ENCODE data around the gene FERMT3.
"Not testable (repeated sequence)": the region's sequence is repeated elsewhere in the genome, so short reads cannot be mapped to it uniquely, and the experiment has no call there.

Gene FERMT3

DNA sequence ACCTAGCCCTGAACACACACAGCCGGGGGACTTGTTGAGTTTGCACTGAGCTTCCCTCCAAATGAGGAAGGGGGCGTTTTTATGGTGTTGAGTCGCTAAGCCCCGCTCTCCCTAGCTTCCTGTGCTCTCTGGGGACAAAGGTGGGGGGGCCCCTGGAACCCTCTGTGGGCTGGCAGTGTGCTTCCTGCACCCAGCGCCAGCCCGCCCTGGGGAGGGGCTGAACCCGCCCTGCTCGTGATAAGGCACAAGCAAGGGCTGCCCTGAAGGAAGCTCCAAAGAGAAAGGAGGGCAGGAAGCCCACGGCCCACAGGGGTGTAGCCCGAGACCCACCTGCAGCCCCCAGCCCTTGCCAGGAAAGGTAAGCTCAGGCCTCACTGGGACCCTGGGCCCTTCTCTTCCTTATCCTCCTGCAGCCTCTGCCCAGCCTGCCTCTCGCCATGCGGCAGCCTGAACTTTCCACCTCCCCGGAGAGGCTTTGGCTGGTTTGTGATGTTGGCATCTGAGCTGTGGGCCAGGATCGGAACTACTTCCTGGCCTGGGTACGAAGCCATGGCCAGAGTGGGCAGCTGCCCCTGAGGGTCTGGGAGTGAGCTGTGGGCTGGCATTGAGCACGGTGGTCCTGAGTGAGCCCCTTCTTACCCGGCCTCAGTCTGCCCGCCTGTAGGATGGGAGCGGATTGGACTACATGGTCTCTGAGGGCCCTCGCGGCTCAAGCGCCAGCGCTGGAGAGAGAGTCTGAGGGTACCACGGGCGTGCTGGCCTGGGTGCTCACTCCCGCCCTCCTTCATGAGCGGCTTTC is at the start of gene FERMT3:
Gene FERMT3 (plus strand): TSS at position 265 of the 799 bp plus-strand sequence. CDS start 644 bp downstream, outside the sequence.
- peak; percentile 58 to 84 for DNase-seq (ENCODE audit: low read depth in 2 of 2)

- no peak for DNase-seq (ENCODE audit: low read depth in 2 of 2)
Observed at GRCh38 chr11:64157631-64158394, 48.7 kb upstream of the FERMT3 start.

DNA sequence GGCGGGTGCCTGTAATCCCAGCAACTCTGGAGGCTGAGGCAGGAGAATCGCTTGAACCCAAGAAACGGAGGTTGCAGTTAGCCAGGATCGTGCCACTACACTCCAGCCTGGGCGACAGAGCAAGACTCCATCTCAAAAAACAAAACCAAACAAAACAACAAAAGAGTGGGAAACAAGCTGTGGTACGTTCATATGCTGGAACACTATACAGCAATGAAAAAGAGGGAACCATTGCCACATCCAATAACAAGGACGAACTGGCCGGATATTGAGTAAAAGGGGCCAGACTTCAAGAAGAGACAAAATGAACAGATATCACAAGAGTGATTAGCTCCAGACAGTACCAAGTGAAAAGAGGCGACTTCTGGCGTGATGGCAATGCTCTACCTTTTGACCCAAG is 45.5 kb upstream of the FERMT3 start:
- DNase-seq (ENCODE audit: low read depth in 2 of 2) = no peak

DNA sequence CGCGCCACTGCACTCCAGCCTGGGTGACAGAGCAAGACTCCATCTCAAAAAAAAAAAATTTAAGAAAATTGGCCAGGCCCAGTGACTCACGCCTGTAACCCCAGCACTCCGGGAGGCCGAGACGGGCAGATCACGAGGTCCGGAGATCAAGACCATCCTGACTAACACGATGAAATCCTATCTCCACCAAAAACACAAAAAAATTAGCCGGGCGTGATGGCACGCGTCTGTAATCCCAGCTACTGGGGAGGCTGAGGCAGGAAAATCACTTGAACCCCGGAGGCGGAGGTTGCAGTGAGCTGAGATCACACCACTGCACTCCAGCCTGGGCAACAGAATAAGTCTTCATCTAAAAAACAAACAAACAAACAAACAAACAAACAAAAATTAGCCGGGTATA is 43.8 kb upstream of the FERMT3 start:
- not testable (repeated sequence) for DNase-seq (ENCODE audit: low read depth in 2 of 2)

DNA sequence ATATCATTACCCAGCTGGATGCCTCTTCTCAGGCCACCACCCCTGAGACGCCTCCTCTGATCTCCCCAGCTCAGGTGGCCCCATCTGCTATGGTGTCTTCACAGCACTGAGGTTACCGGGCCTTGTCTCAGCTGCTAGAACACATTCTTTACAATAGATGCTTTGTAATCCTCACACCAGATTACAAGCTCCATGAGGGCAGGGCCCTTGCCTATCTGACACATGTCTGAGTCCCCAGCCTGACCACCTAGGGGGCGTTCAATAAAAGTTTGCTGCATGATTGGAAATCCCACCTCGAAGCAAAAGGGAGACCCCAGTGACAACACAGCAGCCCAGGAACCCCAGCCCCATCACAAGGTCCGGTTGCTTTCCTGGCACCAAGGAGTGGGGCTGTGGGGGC is 42.6 kb upstream of the FERMT3 start:
- no peak for DNase-seq (ENCODE audit: low read depth in 2 of 2)

- DNase-seq (ENCODE audit: low read depth in 2 of 2) = no peak
Observed at GRCh38 chr11:64164392-64165312, 41.9 kb upstream of the FERMT3 start.

- DNase-seq (ENCODE audit: low read depth in 2 of 2) = no peak
Observed at GRCh38 chr11:64165481-64165841, 41.1 kb upstream of the FERMT3 start.

GRCh38 chr11:64165842-64166635 is 40.5 kb upstream of the FERMT3 start, which contains the start of gene MACROD1:
MACROD1 (minus strand) TSS chr11:64166113; CDS start chr11:64165994, 119 bp downstream.
- DNase-seq (ENCODE audit: low read depth in 2 of 2) = peak; percentile 80 to 84

GRCh38 chr11:64170419-64170818 is 36.1 kb upstream of the FERMT3 start:
- DNase-seq (ENCODE audit: low read depth in 2 of 2) = no peak

- DNase-seq (ENCODE audit: low read depth in 2 of 2) = no peak
Observed at GRCh38 chr11:64173616-64174355, 32.7 kb upstream of the FERMT3 start.

DNA sequence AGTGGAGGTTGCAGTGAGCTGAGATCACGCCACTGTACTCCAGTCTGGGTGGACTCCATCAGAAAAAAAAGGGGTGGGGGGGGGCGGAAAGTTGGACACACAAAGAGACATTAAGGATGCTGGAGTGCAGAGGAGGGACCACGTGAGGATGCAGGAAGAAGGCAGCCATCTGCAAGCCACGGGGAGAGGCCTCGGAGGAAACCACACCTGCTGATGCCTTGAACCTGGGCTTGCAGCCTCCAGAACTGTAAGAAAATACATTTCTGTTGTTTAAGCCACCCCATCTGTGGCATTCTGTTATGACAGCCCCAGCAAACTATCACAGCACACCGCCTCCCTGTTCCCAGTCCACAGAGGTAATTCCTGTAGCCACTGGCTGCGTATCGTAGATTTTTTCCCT is 29.8 kb upstream of the FERMT3 start:
- no peak for DNase-seq (ENCODE audit: low read depth in 2 of 2)

- no peak for DNase-seq (ENCODE audit: low read depth in 2 of 2)
Observed at GRCh38 chr11:64178203-64178602, 28.3 kb upstream of the FERMT3 start.

DNA sequence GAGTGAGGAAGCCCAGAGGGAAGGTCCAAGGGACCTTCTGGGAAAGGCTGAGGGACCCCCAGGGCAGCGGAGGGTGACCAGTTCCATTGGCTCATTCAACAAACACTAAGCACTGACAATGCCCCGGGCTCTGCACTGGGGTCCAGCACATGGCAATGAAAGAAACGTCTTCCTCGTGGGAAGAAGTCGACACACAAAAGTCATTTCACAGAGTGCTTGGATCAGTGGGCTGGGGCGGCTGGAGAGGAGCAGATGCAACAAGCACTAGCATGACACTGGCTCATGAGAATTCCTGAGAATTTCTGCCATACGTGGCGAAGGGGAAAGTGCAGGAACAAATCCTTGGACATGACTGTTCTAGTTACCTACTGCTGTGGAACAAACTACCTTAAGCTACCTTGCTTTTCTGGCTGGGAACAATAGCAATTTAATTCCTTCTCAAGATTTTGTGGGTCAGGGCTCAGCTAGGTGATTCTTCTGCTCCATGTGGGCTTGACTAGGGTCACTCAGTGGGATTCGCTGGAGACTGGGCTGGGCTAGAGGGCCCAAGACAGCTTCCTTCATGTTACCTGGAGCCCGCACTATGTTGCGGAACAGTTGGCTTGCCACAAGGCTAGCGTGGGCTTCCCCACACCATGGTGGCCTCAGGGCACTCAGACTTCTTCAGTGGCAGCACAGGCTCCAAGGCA is 27.4 kb upstream of the FERMT3 start:
- no peak for DNase-seq (ENCODE audit: low read depth in 2 of 2)

DNA sequence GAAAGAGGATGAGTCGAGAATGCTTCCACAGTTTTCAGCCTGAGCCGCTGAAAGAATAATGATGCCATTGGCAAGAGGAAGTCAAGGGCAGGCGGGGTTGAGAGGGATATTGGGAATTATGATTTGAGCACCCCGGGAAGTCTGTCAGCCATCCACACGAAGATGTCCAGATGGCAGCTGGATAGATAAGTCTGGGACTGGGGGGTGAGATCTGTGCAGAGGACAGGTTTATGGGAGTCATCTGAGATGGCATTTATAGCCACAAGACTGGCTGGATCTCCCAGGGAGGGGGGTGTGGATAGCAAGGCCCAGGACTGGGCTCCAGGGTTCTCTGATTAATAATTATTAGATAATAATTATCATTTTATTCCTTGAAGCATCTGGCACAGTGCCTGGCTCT is 25.6 kb upstream of the FERMT3 start:
- no peak for DNase-seq (ENCODE audit: low read depth in 2 of 2)

DNA sequence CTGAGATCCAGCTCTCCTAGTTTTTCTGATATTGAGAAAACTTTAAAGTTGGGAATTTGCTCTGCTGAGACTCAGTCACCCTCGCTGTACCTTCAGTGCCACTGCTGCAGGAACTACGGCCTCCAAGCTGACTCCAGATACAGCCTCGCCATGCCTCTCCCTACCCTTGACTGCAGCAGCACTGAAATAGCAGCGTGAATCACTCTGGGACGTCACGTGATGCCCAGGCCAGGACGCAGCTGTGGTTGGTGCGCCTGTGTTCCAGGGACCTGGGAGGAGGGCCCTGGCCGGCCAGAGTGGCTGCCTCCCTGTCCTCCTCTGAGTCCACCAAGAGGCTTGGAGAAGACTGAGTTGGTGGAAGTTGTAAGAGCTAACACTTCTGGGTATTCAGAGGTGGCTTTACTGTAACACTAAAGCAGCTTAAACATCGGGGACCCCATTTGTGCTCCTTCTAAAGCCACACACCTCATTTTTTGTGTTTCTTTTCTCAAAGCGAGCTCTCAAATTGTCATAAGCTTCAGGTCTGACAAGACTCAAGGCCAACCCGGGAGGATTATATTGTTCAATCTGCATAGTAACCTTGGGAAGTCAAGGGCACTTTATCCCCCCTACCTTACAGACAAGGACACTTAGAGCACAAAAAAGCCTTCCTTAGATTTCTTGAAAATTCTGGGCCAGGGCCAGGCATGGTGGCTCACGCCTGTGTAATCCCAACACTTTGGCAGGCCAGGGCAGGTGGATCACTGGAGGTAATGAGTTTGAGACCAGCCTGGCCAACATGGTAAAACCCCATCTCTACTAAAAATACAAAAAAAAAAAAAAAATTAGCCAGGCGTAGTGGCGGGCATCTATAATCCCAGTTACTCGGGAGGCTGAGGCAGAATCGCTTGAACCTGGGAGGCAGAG is 24.8 kb upstream of the FERMT3 start:
- DNase-seq (ENCODE audit: low read depth in 2 of 2) = no peak

GRCh38 chr11:64183890-64184289 is 22.6 kb upstream of the FERMT3 start:
- no peak for DNase-seq (ENCODE audit: low read depth in 2 of 2)

DNA sequence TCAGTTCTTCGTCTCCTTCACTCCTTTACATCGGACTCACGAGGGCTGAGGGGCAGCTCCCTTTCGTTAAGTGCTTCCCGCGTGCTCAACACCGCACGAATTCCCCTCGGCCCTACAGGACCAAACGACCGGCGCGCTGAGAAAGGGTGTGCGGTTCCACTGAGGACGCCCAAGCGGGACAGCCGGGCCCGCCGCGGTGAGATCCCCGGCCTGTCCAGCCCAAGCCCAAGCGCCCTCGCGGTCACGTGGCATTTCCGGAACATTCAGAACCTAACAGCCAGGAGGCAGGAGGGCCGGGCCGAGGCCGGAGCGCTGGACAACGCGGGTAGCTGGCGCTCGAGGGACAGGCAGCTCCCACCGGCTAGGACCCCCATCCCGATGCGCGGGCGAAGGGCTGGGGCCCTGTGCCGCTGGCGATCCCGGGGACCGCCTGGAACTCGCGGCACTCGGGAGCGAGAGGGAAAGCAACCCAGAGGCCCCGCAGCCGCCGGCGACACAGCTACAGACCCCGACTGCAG is 21.3 kb upstream of the FERMT3 start:
- no peak for DNase-seq (ENCODE audit: low read depth in 2 of 2)

DNA sequence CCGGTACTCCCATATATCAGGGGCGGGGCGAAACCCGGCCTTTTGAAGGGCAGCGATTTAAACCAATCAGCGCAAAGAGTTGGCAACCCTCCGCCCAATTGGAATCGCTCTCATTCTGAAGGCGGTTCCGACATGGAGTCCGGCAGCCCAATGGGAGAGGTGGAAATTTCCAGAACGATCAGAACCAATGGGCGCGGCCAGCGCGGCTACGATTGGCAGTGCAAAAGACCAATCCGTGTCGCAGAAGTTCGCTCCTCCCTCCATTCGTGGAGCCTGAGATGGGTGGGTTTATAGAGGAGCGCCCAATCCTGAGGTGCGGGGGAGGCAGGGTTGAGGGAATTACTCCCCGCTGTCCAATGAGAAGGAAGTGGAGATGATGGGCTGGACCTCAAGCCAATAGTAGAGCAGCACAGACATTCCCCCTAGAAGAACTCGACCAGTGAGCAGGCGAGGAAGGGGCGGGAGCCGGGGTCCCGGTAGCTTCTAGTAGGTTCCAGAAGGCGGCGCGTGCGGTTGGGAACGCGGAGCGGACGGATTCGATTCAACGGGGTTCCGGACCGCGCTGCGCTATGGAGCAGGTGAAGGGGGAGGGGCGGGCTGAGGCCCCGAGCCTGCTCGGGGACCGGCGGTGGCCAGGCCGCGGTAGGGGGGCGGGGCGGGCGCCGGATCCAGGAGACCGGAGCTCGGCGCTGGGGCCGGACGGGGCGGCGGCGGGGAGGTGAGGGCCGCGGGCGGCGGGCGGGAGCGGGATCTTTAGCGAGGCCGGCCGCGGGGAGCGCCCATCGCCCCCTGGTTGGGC is 20.6 kb upstream of the FERMT3 start, which contains the start of gene STIP1:
Gene STIP1 (plus strand): TSS at position 479 of the 799 bp plus-strand sequence. CDS start 91 bp downstream, at position 570.
- peak; percentile 97 to 98 for DNase-seq (ENCODE audit: low read depth in 2 of 2)

All from stimulated activated CD4-positive, alpha-beta T cell treated with anti-CD3 and anti-CD28 coated beads, Interleukin-12 subunit alpha, Interleukin-12 subunit beta, amount 100 ng/mL, for 24 hours (primary cell).